BLaER1 treated with 17β-estradiol and CSF1 and Interleukin-3, amounts not matched to agents 10 nM and 100 nM (cell line): Measurements from ENCODE around the gene PICALM.

Experiments
- H3K27ac ChIP-seq, 11 experiments: shearing (Covaris generic); formaldehyde crosslinking; 2 replicates each; pipeline ENCODE4 v1.8.1; 2022
- H3K27me3 ChIP-seq, 11 experiments: shearing (Covaris generic); formaldehyde crosslinking; 2 replicates each; pipeline ENCODE4 v1.8.1; 2022
- H3K36me3 ChIP-seq, 11 experiments: shearing (Covaris generic); formaldehyde crosslinking; 2 replicates each; pipeline ENCODE4 v1.8.1; 2022
- H3K4me1 ChIP-seq, 10 experiments: shearing (Covaris generic); formaldehyde crosslinking; 2 replicates each; pipeline ENCODE4 v1.8.1; 2022
- H3K4me2 ChIP-seq, 11 experiments: shearing (Covaris generic); formaldehyde crosslinking; 2 replicates each; pipeline ENCODE4 v1.8.1; 2022
- H3K4me3 ChIP-seq, 10 experiments: shearing (Covaris generic); formaldehyde crosslinking; 2 replicates each; pipeline ENCODE4 v1.8.1; 2022
- H3K9ac ChIP-seq, 11 experiments: shearing (Covaris generic); formaldehyde crosslinking; 2 replicates each; pipeline ENCODE4 v1.8.1; 2022
- H3K9me3 ChIP-seq, 11 experiments: shearing (Covaris generic); formaldehyde crosslinking; replicated peaks in 1 of 11; 2 replicates each; pipeline ENCODE4 v1.8.1; 2022
- H4K20me1 ChIP-seq, 11 experiments: shearing (Covaris generic); formaldehyde crosslinking; 2 replicates each; pipeline ENCODE4 v1.8.1; 2022
- Cebpa-rat ChIP-seq, 11 experiments: shearing (Covaris generic); IDR thresholded peaks; 2 replicates each; pipeline ENCODE4 v1.8.1; 2022

PICALM gene

GRCh38 chr11:85951428-85952107, 117.3 kb downstream of the PICALM start:
- Histone ChIP-seq H3K4me2 (peak overlapping the region in 1 of 11 experiments; percentile 87; a peak in 1 of 22 replicates), H3K9ac (no peak overlapping the region), H3K4me1 (peaks cover 0 to 74% (median 19%) of the 10 kb centered on the region in 10 experiments; a peak in 13 of 20 replicates), H4K20me1 (peaks cover 0 to 43% (median 0%) of the 10 kb centered on the region in 11 experiments; a peak in 6 of 22 replicates), H3K27ac (no peak overlapping the region), H3K4me3 (no peak overlapping the region), H3K36me3 (peaks cover 36 to 44% (median 37%) of the 10 kb centered on the region in 11 experiments), H3K9me3 (peaks cover 0 to 35% (median 23%) of the 10 kb centered on the region in 11 experiments; a peak in 18 of 22 replicates), H3K27me3 (no peaks in the 10 kb centered on the region)
- no peak for TF ChIP-seq Cebpa-rat (IDR thresholded peaks at IDR 0.05)

DNA sequence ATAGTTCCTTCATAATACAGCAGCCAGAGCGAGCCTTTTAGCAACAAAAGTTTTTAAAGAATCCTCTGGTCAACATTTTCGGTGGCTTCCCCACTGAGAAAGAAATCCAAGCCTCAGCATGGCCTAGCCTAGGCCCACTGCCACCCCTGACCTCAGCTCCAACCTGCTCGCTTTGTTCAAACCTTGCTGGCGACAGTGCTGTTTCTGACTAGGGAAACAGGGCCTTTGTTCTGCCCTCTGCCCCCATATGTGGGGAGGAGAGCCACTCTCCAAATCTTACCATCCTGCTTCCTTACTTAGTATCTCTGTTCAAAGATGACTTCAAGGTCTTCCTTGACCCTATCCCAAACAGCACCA, 117.9 kb downstream of the PICALM start:
- Histone ChIP-seq H4K20me1 (peaks cover 0 to 37% (median 0%) of the 10 kb centered on the region in 11 experiments; a peak in 4 of 22 replicates), H3K9me3 (peaks cover 0 to 34% (median 26%) of the 10 kb centered on the region in 11 experiments; a peak in 18 of 22 replicates), H3K9ac (no peak overlapping the region), H3K36me3 (peaks cover 30 to 39% (median 32%) of the 10 kb centered on the region in 11 experiments), H3K4me2 (peak overlapping the region in 1 of 11 experiments; percentile 87; a peak in 2 of 22 replicates), H3K27ac (0 out of 22 replicates have a peak overlapping the region, but pooled peaks of 1 of the 11 experiments have one; percentile 19), H3K4me3 (no peak overlapping the region), H3K27me3 (no peaks in the 10 kb centered on the region), H3K4me1 (peaks cover 0 to 74% (median 22%) of the 10 kb centered on the region in 10 experiments; a peak in 13 of 20 replicates)
- no peak for TF ChIP-seq Cebpa-rat (IDR thresholded peaks at IDR 0.05)

DNA sequence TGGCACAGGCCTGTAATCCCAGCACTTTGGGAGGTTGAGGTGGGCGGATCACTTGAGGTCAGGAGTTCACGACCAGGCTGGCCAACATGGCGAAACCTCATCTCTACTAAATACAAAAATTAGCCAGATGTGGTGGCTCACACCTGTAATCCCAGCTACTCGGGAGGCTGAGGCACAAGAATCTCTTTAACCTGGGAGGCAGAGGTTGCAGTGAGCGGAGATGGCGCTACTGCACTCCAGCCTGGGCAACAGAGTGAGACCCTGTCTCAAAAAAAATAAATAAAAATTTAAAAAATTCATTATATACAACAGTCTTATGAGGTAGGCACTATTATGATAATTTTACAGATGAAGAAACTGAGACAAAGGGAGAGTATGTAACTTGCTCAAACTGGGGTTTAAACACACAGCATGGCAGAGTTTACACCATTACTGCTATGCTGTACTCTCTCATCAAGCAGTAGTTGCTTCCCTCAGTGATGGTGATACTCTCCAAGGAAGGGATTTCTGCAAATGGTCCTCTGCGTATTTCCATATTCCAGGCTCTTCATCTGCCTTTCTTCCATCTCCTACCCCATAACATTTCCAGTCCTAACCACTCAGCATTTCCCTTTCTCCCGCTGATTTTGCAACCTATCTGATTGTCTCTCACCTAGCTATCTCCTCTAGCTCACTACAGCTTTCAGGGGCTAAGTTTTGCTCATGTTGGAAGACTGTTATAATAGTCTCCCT, 118.4 kb downstream of the PICALM start:
- Histone ChIP-seq H3K4me1 (peaks cover 0 to 80% (median 25%) of the 10 kb centered on the region in 10 experiments; a peak in 13 of 20 replicates), H3K27ac (0 out of 22 replicates have a peak overlapping the region, but pooled peaks of 1 of the 11 experiments have one; percentile 19), H3K9ac (no peak overlapping the region), H4K20me1 (peaks cover 0 to 32% (median 0%) of the 10 kb centered on the region in 11 experiments; a peak in 4 of 22 replicates), H3K4me2 (peak overlapping the region in 3 of 11 experiments; percentile 68 to 91 (median 87); a peak in 6 of 22 replicates), H3K9me3 (peaks cover 0 to 38% (median 32%) of the 10 kb centered on the region in 11 experiments; a peak in 18 of 22 replicates), H3K27me3 (no peaks in the 10 kb centered on the region), H3K4me3 (no peak overlapping the region), H3K36me3 (peaks cover 25 to 35% (median 29%) of the 10 kb centered on the region in 11 experiments)
- no peak for TF ChIP-seq Cebpa-rat (IDR thresholded peaks at IDR 0.05)

GRCh38 chr11:85949798-85950197, 119.1 kb downstream of the PICALM start:
- no peaks in the 10 kb centered on the region for H3K27me3 ChIP-seq
- peaks cover 0 to 39% (median 34%) of the 10 kb centered on the region in 11 experiments; a peak in 18 of 22 replicates for H3K9me3 ChIP-seq
- peaks cover 0 to 82% (median 25%) of the 10 kb centered on the region in 10 experiments; a peak in 13 of 20 replicates for H3K4me1 ChIP-seq
- H4K20me1 ChIP-seq, result peaks cover 0 to 25% (median 0%) of the 10 kb centered on the region in 11 experiments; a peak in 4 of 22 replicates
- H3K4me3 ChIP-seq, result no peak overlapping the region
- no peak for TF ChIP-seq Cebpa-rat (IDR thresholded peaks at IDR 0.05)
- peak overlapping the region in 3 of 11 experiments; percentile 68 to 91 (median 87); a peak in 6 of 22 replicates for H3K4me2 ChIP-seq
- 0 out of 22 replicates have a peak overlapping the region, but pooled peaks of 1 of the 11 experiments have one; percentile 12 for H3K27ac ChIP-seq
- no peak overlapping the region for H3K9ac ChIP-seq
- H3K36me3 ChIP-seq, result peaks cover 18 to 35% (median 29%) of the 10 kb centered on the region in 11 experiments

DNA sequence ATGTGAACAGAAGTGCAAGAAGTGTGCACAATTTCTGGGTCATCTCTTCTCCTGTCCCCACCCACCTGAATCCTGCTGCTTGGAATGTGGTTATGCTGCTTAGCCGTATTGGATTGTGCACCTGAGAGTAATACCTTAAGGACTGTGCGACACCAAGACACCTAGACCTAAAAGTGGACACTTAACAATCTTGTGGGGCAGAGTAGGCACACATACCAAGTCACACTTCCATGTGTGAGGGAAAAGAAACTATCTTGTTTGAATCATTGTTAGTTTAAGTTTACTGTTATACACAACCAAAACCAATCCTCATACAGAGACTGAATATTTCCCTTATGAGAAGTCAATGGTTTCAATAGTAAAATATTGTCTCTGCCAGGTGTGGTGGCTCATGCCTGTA, 120.0 kb downstream of the PICALM start:
- peak overlapping the region in 1 of 11 experiments; percentile 40; a peak in 2 of 22 replicates for H3K9ac ChIP-seq
- no peak overlapping the region for H3K4me3 ChIP-seq
- peak overlapping the region in 4 of 11 experiments; percentile 12 to 73 (median 67); a peak in 6 of 22 replicates for H3K27ac ChIP-seq
- peaks cover 16 to 35% (median 26%) of the 10 kb centered on the region in 11 experiments for H3K36me3 ChIP-seq
- peaks cover 0 to 73% (median 25%) of the 10 kb centered on the region in 10 experiments; a peak in 13 of 20 replicates for H3K4me1 ChIP-seq
- H3K4me2 ChIP-seq, result peak overlapping the region in 4 of 11 experiments; percentile 63 to 91 (median 78); a peak in 8 of 22 replicates
- no peaks in the 10 kb centered on the region for H3K27me3 ChIP-seq
- H3K9me3 ChIP-seq, result peaks cover 0 to 38% (median 34%) of the 10 kb centered on the region in 11 experiments; a peak in 19 of 22 replicates
- no peak for TF ChIP-seq Cebpa-rat (IDR thresholded peaks at IDR 0.05)
- peaks cover 0 to 17% (median 0%) of the 10 kb centered on the region in 11 experiments; a peak in 2 of 22 replicates for H4K20me1 ChIP-seq

- Histone ChIP-seq H4K20me1 (peaks cover 0 to 14% (median 0%) of the 10 kb centered on the region in 11 experiments; a peak in 2 of 22 replicates), H3K4me2 (peak overlapping the region in 6 of 11 experiments; percentile 44 to 91 (median 66); a peak in 11 of 22 replicates), H3K4me1 (peaks cover 0 to 71% (median 25%) of the 10 kb centered on the region in 10 experiments; a peak in 13 of 20 replicates), H3K27me3 (no peaks in the 10 kb centered on the region), H3K4me3 (no peak overlapping the region), H3K36me3 (peaks cover 12 to 36% (median 23%) of the 10 kb centered on the region in 11 experiments; a peak in 18 of 22 replicates), H3K27ac (peak overlapping the region in 6 of 11 experiments; percentile 45 to 73 (median 59); a peak in 12 of 22 replicates), H3K9ac (peak overlapping the region in 4 of 11 experiments; percentile 34 to 51 (median 36); a peak in 6 of 22 replicates), H3K9me3 (peaks cover 0 to 33% (median 30%) of the 10 kb centered on the region in 11 experiments; a peak in 19 of 22 replicates)
- no peak for TF ChIP-seq Cebpa-rat (IDR thresholded peaks at IDR 0.05)
Measured at GRCh38 chr11:85947431-85948272, 121.2 kb downstream of the PICALM start.

DNA sequence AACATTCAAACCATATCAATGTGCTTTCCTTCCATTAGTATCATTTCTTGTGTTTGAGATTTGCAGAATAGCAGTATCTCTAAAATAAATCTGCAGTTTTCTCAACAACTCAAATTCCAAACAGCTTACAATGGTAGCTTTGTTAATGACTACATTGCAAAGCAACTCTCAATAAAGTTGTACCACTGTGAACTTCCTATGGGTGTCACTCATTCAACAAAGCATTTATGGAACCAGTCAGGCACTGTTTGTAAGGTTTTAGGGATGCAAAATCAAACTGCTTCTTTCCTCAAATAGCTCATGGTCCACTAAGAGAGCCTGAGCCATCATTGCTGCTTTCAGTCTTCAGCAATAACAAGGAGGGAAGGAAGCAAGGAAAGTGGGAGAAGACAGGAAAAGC, 122.7 kb downstream of the PICALM start:
- Histone ChIP-seq H3K4me2 (peak overlapping the region in 4 of 11 experiments; percentile 63 to 91 (median 78); a peak in 8 of 22 replicates), H3K36me3 (peaks cover 12 to 43% (median 23%) of the 10 kb centered on the region in 11 experiments; a peak in 18 of 22 replicates), H3K27ac (peak overlapping the region in 2 of 11 experiments; percentile 14 to 63; a peak in 2 of 22 replicates), H3K4me1 (peaks cover 0 to 65% (median 25%) of the 10 kb centered on the region in 10 experiments; a peak in 13 of 20 replicates), H3K4me3 (no peak overlapping the region), H3K9me3 (peaks cover 0 to 33% (median 30%) of the 10 kb centered on the region in 11 experiments; a peak in 19 of 22 replicates), H3K9ac (no peak overlapping the region), H4K20me1 (peaks cover 0 to 10% (median 0%) of the 10 kb centered on the region in 11 experiments; a peak in 2 of 22 replicates), H3K27me3 (no peaks in the 10 kb centered on the region)
- no peak for TF ChIP-seq Cebpa-rat (IDR thresholded peaks at IDR 0.05)
